Activated CD4-positive, CD25-positive, alpha-beta regulatory T cell treated with anti-CD3 and anti-CD28 coated beads, Interleukin-2, amount 50 U/mL, for 16 hours (primary cell): ENCODE results near the gene DDN.
A peak's percentile ranks its signal among the peaks of the same experiment; 100 is the strongest.

ENCODE experiments used
- DNase-seq: peaks from one replicate; pipeline ENCODE4 v3.0.0-alpha.2; 2020; ENCODE audit warnings: low read depth, low spot score

Gene DDN

DNA sequence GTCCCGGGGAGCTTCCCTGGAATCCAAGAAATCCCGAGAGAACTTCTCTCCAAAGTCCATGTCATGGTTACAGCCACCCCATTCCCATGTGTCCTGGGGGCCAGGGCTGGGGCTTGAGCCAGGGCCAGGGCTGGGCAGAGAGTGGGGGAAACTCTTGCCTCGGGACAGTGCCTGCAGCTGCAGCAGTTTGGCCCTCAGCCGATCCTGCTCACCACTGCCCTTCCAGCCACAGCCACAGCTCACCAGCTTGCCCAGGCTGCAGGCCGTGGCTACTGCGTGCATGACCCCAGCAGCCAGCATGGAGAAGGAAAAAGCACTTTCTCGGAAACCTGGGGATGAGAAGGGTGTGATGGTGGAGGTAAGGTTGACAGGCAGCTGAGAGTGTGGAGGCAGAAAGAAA lies 31.2 kb downstream of the DDN start:
- DNase-seq, result no peak

DNA sequence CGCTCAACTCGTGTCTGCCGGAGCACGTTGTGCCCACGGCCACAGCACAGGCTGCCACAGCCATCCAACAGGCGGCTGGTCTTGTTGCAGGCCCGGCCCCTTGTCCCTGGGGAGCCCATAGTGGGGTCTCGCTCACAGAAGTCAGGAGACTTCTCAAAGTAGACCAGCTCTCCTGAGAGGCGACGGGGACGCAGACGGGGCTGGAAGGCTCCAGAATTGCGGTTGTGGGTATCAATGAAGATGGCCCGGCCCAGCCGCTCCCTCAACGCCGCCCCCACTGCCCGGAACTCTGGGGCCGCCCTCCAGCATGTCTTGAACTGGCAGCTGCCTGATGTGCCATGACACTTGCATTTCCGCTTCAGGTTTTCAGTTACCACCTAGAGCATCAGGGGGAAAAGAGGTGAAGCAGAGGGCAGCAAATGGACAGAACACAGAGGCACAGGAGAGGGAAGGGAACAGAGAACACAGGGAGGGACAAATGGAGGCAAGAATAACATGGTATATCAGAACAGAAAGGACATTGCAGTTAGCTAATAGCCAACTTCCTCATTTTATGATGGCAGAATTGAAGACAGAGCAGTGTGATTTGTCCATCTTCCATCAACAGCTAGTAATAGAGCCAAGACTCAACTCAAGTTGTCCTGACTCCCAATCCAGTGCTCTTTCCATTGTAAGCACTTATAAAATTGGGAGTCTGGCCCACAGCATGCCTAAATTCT lies 32.8 kb downstream of the DDN start:
- no peak for DNase-seq

DNA sequence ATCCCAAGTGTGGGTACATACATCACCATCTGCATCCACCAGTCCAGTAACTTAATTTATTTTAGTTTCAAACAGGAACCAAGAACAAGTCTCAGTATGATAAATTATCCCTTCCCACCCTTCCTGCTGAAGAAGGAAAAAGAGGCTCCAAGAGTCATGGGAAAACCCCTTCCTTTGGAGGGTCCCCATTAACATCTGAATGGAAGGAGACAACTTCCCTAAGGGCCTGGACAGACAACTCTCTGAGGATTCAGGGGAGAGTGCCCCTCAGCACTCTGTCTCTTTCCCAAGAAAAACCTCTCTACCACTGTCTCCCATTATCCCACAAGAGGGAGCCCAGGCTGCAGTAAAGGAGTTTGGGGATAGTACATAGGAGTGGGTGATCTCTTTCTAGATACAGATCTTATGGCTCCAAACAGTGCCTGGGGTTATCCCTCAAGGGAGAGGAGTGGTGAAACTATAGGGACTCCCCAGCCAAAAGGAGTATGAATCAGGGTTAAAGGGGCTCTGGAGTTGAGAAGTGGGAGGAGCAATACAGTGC lies 33.8 kb downstream of the DDN start:
- DNase-seq, result no peak

DNA sequence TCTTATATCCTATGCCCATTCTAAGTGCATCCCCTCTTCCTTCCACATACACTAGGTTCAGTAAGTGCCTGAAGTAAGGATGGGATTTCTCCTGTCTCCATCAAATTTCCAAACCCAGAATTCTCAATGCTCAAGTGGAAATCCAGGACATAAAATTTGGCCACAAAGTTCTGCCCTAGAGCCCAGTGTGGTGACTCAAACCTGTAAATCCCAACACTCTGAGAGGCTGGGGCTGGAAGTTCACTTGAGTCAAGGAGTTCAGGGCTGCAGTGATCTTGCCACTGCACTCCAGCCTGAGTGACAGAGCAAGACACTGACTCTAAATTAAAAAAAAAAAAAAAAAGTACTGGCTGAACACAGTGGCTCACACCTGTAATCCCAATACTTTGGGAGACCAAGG lies 37.4 kb downstream of the DDN start:
- DNase-seq, result no peak

DNA sequence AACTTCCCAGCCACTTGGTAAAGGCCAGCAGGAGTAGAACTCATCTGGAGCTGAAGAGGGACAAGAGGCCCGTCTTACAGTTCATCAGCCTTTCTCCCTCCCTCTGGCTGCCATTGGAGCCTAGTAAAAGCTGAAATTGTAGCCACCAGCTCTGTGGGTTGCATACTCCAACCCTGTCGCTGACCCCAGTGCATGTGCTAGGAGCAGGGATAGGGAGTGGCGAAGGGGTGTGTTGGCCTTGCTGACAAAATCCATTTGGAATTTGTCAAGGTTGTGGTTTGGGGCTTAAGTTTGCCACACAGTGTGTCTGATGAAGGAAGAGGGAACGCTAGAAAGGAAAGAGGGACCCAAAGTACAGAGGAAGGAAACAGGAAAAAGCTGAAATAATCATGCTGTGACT lies 37.8 kb downstream of the DDN start:
- no peak for DNase-seq

DNA sequence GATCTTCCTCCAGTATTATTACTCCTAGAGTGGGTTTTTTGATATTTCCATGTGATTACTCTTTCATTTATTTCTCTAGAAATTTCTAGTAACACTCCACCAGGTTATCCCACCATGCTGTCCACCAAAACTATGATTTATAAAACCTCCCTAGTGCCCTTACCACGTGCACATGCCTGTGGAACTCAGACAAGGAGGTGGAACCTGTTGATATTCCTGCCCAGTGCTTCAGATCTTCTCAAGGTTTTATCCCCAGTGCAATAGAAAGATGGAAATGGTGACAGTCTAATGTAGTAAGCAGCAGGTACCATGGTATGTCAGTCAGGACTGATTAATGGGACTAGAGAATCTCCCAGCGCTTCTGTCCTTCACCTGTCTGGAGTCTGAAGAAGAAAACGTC lies 38.3 kb downstream of the DDN start:
- no peak for DNase-seq

DNA sequence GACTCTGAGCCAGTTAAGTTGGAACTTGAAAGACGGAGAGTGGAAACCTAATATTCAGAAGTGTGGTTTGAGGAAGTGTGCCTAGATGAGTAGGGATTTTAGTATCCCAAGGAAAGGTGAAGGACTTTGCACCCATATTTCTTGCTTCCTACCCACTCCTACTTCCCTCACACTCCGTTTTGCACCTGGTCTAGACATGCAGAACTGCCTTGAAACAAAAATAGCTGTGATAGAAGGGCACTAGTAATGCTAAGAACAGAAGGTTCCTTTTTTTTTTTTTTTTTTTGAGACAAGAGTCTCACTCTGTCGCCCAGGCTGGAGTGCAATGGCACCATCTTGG lies 41.2 kb downstream of the DDN start:
- DNase-seq, result no peak

DNA sequence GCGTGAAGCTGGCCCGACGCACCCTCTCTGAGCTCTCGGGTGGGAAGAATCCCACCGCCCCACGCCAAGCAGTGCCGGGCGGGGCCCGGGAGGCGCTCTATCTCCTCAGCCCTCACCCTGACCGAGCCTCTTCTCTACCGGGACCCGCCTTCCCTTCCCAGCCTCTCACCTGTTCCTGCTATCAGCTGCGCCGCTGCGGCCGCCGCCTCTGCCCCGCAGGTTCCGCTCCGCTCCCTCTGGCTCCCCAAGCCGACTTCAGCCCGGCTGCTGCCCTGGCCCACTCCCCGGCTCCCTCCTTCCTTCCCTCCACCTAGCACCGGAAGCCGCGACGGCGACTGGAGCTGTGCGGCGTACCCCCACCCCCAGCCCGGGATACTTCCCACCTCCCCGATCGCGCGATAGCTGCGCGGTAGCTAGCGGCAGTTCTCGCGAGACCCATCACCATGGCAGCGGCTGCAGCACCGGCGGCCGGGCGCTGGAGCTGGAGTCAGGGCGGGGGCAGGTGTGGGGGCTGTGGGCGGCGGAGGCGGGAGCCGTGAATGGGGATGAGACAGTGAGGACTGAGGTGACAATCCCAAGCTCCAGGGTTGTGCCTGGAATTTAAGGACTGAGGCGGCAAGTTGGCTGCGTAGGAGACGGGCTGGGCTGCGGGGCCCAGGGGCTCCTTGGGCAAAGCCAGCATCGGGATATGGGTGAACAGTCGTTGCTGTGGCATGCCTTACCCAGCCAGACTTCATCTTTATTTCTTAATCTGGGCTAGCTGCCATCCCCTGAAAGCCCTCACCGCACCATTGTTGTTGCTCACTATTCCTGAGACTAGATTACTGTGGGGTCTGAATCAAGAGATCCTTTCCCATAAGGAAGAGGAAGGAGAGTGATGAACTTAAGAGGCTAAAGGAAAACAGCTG lies 41.8 kb downstream of the DDN start, which contains the start of gene ARF3:
ARF3 (minus strand) TSS at position 347 of the 908 bp plus-strand sequence. CDS start 16,392 bp downstream, outside the sequence.
- DNase-seq, result peak; percentile 78

DNA sequence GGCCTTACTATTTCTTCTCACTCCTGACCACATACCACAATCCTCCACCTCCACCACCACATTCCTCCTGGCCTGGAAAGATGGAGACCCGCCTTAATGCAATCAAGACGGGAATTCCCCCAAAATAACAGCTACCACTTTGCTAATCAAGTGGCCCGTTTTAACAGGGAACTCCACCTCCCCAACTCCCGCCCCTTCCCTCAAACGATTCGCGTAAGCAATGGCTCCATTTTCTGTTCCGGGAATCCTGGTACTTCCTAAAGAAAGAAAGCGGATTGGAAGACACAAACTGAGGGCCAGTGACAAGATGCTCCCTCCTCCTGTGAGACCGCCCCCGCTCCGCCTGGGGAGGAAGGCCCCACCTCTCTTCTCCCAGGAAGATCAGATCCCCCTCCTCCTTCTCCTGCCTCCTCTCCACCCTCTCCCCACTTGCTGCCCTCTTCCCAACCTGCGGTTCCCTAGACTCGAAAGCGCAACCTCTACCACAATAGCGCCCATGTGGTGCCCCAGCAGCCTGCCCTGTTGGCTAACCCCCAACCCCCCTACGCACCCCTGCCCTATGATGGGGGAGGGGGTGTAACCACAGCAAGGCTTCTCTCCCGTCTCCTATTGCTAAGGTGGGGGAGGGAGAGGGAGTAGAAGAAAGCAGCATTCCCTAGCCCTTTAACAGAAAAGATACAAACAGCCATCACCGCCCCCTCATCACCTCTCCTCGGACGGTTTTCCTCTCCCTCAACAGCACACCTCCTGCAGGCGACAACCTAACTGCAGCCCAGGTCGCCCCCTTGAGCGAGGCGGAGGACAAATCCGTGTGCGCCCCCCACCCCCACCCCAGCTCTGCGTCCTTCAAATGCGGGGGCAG lies 42.7 kb downstream of the DDN start:
- no peak for DNase-seq

DNA sequence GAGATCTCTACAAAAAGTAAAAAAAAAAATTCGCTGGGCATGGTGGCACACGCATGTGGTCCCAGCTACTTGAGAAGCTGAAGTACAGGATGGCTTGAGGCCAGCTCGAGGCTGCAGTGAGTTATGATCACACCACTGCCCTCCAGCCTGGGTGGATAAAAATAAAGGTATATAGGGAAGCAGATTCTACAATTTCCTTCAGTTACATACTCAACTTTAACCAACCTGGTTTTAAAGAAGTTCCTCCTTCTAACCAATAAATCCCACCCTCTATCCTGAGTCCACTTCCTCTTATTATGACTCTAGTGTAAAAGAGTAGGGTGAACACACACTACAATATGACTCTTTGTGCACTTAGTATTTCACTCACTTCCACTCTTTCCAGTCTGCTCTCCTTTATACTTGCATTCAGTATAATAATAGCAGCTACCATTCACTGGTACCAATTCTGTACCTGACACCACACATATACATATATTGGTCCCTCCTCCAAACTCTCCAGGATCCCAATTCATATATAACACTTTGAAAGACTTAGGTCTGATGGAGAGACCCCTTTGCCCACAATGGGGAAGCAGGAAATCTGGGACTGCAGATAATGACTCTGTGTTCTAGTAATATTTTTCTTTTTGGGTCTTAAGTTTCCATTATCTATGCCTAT lies 44.2 kb downstream of the DDN start:
- DNase-seq, result no peak

DNA sequence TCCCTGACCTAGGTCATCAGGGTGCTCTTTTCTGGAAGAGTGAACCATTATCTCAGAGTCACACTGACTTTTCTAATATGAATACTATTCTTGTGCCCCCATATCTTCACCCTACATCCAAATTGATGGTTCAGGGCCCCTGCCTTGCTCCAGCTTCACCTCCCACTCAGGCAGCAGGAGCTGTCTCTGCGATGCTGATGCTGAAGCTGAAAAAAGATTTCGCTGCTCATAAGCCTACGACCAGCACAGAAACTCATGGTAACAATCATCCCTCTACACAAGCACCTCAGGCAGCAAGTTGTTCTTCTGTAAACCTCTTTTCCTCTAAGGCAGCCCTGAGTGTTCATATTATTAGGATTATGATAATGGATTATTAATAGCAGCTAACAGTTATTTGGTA lies 45.1 kb downstream of the DDN start:
- DNase-seq, result no peak

DNA sequence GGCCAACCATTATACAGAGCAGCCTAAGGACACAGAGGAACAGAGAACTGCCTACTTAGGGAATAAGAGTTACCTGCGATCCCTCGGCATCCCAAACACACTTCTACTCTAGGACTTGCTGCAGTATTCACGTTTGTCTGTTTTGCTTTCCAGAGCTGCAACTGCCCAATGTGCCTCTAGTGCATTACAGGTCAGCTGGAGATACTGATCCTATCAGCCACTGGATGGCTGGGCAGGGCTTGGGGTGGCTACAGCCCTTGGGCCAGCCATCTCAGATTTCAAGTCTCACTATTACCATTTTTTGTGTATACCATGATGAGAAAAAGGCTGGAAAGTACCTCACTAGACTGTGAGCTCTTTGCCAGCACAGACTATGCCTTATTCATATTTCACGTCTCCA lies 46.5 kb downstream of the DDN start:
- DNase-seq, result no peak

DNA sequence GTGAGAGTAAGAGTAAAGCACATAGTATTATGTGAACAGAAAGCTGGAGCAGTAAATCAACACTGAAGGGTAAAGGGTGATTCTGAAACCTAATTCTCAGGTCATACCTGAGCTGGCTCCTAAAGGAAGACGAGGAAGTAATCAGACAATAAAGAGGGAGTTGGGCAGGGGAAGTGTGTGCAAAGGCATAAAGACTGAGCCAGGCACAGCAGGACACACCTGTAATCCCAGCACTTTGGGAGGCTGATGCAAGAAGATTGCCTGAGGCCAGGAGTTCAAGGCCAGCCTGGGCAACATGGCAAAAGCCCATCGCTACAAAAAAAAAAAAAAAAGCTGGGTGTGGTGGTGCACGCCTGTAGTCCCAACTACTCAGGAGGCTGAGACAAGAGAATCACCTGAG lies 51.4 kb downstream of the DDN start:
- DNase-seq, result no peak

DNA sequence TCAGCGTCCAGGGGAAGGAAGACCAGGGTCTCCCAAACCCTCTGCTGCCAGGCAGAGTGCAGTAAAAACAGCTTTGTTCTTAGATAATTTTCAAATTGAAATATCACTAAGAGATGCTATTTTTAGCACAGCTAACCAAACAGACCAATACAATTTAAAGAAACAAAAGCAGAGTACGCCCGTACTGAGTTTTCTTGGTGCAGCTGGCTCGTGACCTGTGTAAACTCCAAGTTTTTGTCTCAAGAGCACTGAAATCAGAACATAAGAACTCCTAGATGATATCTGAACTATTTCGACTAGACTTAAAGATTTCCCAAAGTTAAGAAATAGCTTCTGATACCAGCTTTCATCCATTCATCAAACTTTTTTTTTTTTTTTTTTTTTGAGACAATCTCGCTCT lies 52.2 kb downstream of the DDN start:
- DNase-seq, result no peak

DNA sequence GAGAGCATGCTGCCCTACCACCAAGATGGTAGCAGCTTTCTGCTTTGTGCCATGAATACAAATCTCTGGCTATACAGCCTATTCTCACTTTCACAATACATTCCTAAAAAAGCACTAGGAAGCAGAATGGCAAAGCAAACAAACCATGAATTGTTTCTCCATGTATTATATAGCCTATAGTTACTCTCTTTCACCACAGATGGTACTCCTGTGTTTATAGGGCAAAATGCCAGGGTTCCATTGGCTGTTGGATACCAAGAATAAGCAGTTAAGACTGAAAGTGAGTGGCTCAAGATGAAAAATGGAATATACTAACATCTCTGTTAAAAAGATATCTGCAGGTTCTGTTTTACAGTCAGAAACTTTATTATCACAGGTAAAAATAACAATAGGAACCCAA lies 53.0 kb downstream of the DDN start:
- no peak for DNase-seq
